Transverse colon (tissue), 4 donors: Measurements from ENCODE around the gene FOSL1.

Experiments
- CTCF ChIP-seq, 5 experiments: fragments of 200-600 bp in 3 of 5; fragments of 450-650 bp in 2 of 5; sonication (generic) in 3 of 5; IDR thresholded peaks; 1 replicate in 2 of 5; 2 replicates in 3 of 5; pipeline ENCODE4 v1.5.1; 2016 to 2017; ENCODE audit warnings: antibody characterized with exemption in 5 of 5, inconsistent platforms in 3 of 5, mild to moderate bottlenecking in 2 of 5, moderate library complexity in 1 of 5
- EP300 ChIP-seq: sonication (generic); formaldehyde crosslinking; IDR thresholded peaks from one replicate; pipeline ENCODE4 v1.6.1; 2017; ENCODE audit warnings: antibody characterized with exemption, low read depth
- POLR2AphosphoS5 ChIP-seq, 3 donors: sonication (generic); formaldehyde crosslinking; IDR thresholded peaks; one replicate each; pipeline ENCODE4 v1.6.1; 2016; ENCODE audit warnings: antibody characterized with exemption in 3 of 3

DNA sequence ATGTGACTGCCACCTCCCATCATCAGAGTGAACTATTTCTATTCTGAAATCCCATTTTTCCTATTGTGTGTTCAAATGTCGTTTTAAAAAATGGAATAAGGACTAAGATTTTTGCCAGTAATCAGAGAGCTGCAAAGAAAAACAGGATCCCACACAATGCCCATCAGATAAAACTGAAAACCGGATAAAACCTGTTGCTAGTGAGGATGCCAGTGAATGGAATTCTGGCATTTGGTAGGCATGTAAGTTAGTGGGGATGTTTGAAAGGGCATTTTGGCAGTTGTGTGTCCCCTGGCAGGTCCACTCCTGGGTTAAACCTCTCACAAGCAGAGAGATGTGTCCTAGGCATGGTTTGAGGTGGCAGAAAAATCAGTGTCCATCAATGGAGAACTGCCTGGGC lies 25.2 kb upstream of the FOSL1 start:
- TF ChIP-seq CTCF (IDR thresholded peaks at IDR 0.05) (no peak), POLR2AphosphoS5 (IDR thresholded peaks at IDR 0.05) (no peak), EP300 (no peak)
